IMR-90 (cell line): ENCODE results near the gene MOCOS. TPM values are rescaled to one million over a fixed set of nuclear protein-coding genes. Genes with fewer than 3 reads are reported as not detected.

Source experiments
- ATAC-seq: fragments of 200-7000 bp; cut with Tn5 transposase; 2 replicates; pipeline ENCODE4 v1.9.1; 2020; ENCODE audit warnings: low read depth, mild to moderate bottlenecking, moderate library complexity
- BruUV-seq: library from RNA; stranded (reverse); fragments of 400-500 nt; replicated peaks from 2 replicates; lab custom pipeline; 2021; lab: Mats Ljungman, UMichigan
- CTCF ChIA-PET: fragments of 300-600 bp; formaldehyde crosslinking; extraction: SDS; loops from one replicate; lab custom pipeline; 2021; ENCODE audit warnings: antibody characterized with exemption; lab: Yijun Ruan, JAX
- POLR2A ChIA-PET: fragments of 300-600 bp; sonication (Branson Sonifier 250); formaldehyde crosslinking; loops from one replicate; lab custom pipeline; 2022; ENCODE audit warnings: antibody characterized with exemption; ENCODE audit not compliant: unreplicated experiment; lab: Charles Lee
- DNase-seq: peaks from one replicate; pipeline ENCODE4 v3.0.0; 2013
- H2AFZ ChIP-seq: replicated peaks from 2 replicates; pipeline ENCODE3; 2013; ENCODE audit warnings: low read length, mild to moderate bottlenecking; ENCODE audit not compliant: poor library complexity
- H2AK5ac ChIP-seq: 2 replicates; pipeline ENCODE4 v1.6.1; 2013; ENCODE audit warnings: low read depth, low read length, inconsistent platforms
- H2AK9ac ChIP-seq: replicated peaks from 2 replicates; pipeline ENCODE3; 2013; ENCODE audit warnings: mild to moderate bottlenecking, low read depth, low read length, moderate library complexity; ENCODE audit not compliant: poor library complexity
- H2BK120ac ChIP-seq: 2 replicates; pipeline ENCODE4 v1.6.1; 2013; ENCODE audit warnings: low read depth, low read length, inconsistent platforms
- H2BK15ac ChIP-seq: 3 replicates; pipeline ENCODE4 v1.6.1; 2013; ENCODE audit warnings: low read depth, low read length, inconsistent platforms
- H2BK20ac ChIP-seq: 2 replicates; pipeline ENCODE4 v1.6.1; 2013; ENCODE audit warnings: low read depth, mild to moderate bottlenecking, inconsistent platforms, low read length, moderate library complexity
- H2BK5ac ChIP-seq: 2 replicates; pipeline ENCODE4 v1.6.1; 2013; ENCODE audit warnings: mild to moderate bottlenecking, low read depth, low read length, inconsistent platforms; ENCODE audit not compliant: poor library complexity, severe bottlenecking
- H3K14ac ChIP-seq: replicated peaks from 2 replicates; pipeline ENCODE4 v1.6.1; 2013; ENCODE audit warnings: low read depth, low read length, inconsistent platforms
- H3K18ac ChIP-seq: 2 replicates; pipeline ENCODE4 v1.6.1; 2013; ENCODE audit warnings: low read depth, low read length, control low read depth
- H3K23ac ChIP-seq: 2 replicates; pipeline ENCODE4 v1.6.1; 2013; ENCODE audit warnings: low read depth, low read length, inconsistent platforms
- H3K27ac ChIP-seq: 2 replicates; pipeline ENCODE4 v1.5.1; 2013; ENCODE audit warnings: mild to moderate bottlenecking, control low read depth, low read length; ENCODE audit not compliant: insufficient read depth
- H3K27me3 ChIP-seq: 2 replicates; pipeline ENCODE4 v1.6.1; 2013; ENCODE audit warnings: low read length; ENCODE audit not compliant: control insufficient read depth, insufficient read depth
- H3K36me3 ChIP-seq: 2 replicates; pipeline ENCODE4 v1.6.1; 2013; ENCODE audit warnings: low read length, mixed read lengths; ENCODE audit not compliant: control insufficient read depth, insufficient read depth
- H3K4ac ChIP-seq: 2 replicates; pipeline ENCODE4 v1.6.1; 2013; ENCODE audit warnings: low read depth, low read length, inconsistent platforms
- H3K4me1 ChIP-seq: 2 replicates; pipeline ENCODE4 v1.6.1; 2013; ENCODE audit warnings: low read length, mixed read lengths; ENCODE audit not compliant: control insufficient read depth, insufficient read depth
- H3K4me2 ChIP-seq: 2 replicates; pipeline ENCODE4 v1.6.1; 2013; ENCODE audit warnings: low read depth, mild to moderate bottlenecking, control low read depth, low read length, moderate library complexity
- H3K4me3 ChIP-seq: 2 replicates; pipeline ENCODE4 v1.5.1; 2013; ENCODE audit warnings: low read depth, mild to moderate bottlenecking, control low read depth, low read length, moderate library complexity; ENCODE audit not compliant: insufficient read depth
- H3K56ac ChIP-seq: 2 replicates; pipeline ENCODE4 v1.6.1; 2013; ENCODE audit warnings: low read length, inconsistent platforms; ENCODE audit not compliant: insufficient read depth; ENCODE audit errors: extremely low read depth
- H3K79me1 ChIP-seq, 2 experiments: 2 replicates each; pipeline ENCODE4 v1.6.1; 2013; ENCODE audit warnings: low read length in 2 of 2, inconsistent platforms in 1 of 2, low read depth in 1 of 2
- H3K9ac ChIP-seq: 2 replicates; pipeline ENCODE4 v1.6.1; 2013; ENCODE audit warnings: low read depth, low read length, control low read depth
- H3K9me1 ChIP-seq: 2 replicates; pipeline ENCODE4 v1.6.1; 2013; ENCODE audit warnings: low read length, inconsistent platforms; ENCODE audit not compliant: insufficient read depth
- H3K9me3 ChIP-seq: 2 replicates; pipeline ENCODE4 v1.6.1; 2013; ENCODE audit warnings: low read length; ENCODE audit not compliant: control insufficient read depth, insufficient read depth
- H4K20me1 ChIP-seq: 2 replicates; pipeline ENCODE4 v1.6.1; 2013; ENCODE audit warnings: low read length, inconsistent platforms; ENCODE audit not compliant: insufficient read depth
- H4K5ac ChIP-seq: 2 replicates; pipeline ENCODE4 v1.6.1; 2013; ENCODE audit warnings: mild to moderate bottlenecking, low read depth, low read length, control low read depth
- H4K8ac ChIP-seq, 2 experiments: 2 replicates each; pipeline ENCODE4 v1.6.1; 2013; ENCODE audit warnings: low read depth in 2 of 2, low read length in 2 of 2, control low read depth in 1 of 2, inconsistent platforms in 1 of 2
- H4K91ac ChIP-seq: 2 replicates; pipeline ENCODE4 v1.6.1; 2013; ENCODE audit warnings: low read depth, low read length, inconsistent platforms; ENCODE audit not compliant: insufficient read depth
- FOS ChIP-seq: fragments of 150-350 bp; IDR thresholded peaks from 2 replicates; pipeline ENCODE4 v1.6.1; 2016; ENCODE audit warnings: low read depth, low read length
- whole genome bisulfite sequencing, 2 experiments: methylation state at CpG; one replicate each; pipeline versions ENCODE4 v1.1.5 to v1.1.7; 2013; ENCODE audit warnings: missing lambda C conversion rate in 2 of 2; ENCODE audit not compliant: insufficient read length in 1 of 2; ENCODE audit errors: extremely low coverage in 2 of 2; 5-methylcytosine and 5-hydroxymethylcytosine counted together
- dilution Hi-C: fragments of 300-500 bp; cut with HindIII; formaldehyde crosslinking; loops from one replicate; pipeline ENCODE4 v1.14.3; 2018; ENCODE audit warnings: low sequenced_read_pairs; ENCODE audit not compliant: unreplicated experiment
- in situ Hi-C: fragments of 300-500 bp; cut with MboI; formaldehyde crosslinking; loops from 3 replicates; pipeline ENCODE4 v1.14.3; 2019; ENCODE audit warnings: low sequenced_read_pairs, inconsistent platforms, mixed read lengths
- intact Hi-C: fragments of 100-400 bp; cut with micrococcal nuclease; formaldehyde crosslinking; loops from 2 replicates; pipeline ENCODE4 v1.10.0; 2022
- polyA plus RNA-seq, 3 experiments: library from polyadenylated mRNA; depleted of rRNA; stranded (reverse); fragments of >200 nt; gene quantifications; 2 replicates each; pipeline ENCODE4 v1.2.3, GENCODE V29; 2012; ENCODE audit warnings: low replicate concordance in 1 of 3
- total RNA-seq: library from RNA; depleted of rRNA; stranded (reverse); fragments of >200 nt; gene quantifications from 2 replicates; pipeline ENCODE4 v1.2.3, GENCODE V29; 2012

The MOCOS gene
- total and polyA plus RNA-seq, 2 of the 4 experiments (the other 2 are of a cell fraction), result 1.1 to 2.2 TPM

GRCh38 chr18:36269157-36269556 lies 81.9 kb downstream of the MOCOS start:
- POLR2A ChIA-PET, result no interaction called here
- no peak for DNase-seq
- Histone ChIP-seq H3K4me1 (no peaks in the 10 kb centered on the region), H2AK5ac (no peak overlapping the region), H2BK120ac (no peak overlapping the region), H2BK15ac (no peak overlapping the region), H3K9ac (no peak overlapping the region), H3K4me3 (no peak overlapping the region), H4K5ac (no peak overlapping the region), H3K27ac (no peak overlapping the region), H3K79me1 (no peaks in the 10 kb centered on the region), H4K20me1 (no peaks in the 10 kb centered on the region), H3K27me3 (no peaks in the 10 kb centered on the region), H3K56ac (no peak overlapping the region), H2BK20ac (no peak overlapping the region), H3K18ac (no peak overlapping the region), H3K23ac (no peak overlapping the region), H3K36me3 (peaks cover 10% of the 10 kb centered on the region; the same call in 1 of the 2 replicates), H3K9me3 (no peaks in the 10 kb centered on the region), H3K4ac (no peak overlapping the region), H4K91ac (no peak overlapping the region), H3K4me2 (no peak overlapping the region), H2AK9ac (no peak overlapping the region), H3K14ac (no peak overlapping the region), H4K8ac (no peak overlapping the region), H2BK5ac (no peak overlapping the region), H3K9me1 (peaks cover 5% of the 10 kb centered on the region; the same call in 1 of the 2 replicates), H2AFZ (no peak overlapping the region)
- TF ChIP-seq FOS, result no peak
- dilution Hi-C loops (no loop called here), in situ Hi-C loops (no loop called here), intact Hi-C loops (no loop called here)
- ATAC-seq, result no peak
- CTCF ChIA-PET, result no interaction called here
- BruUV-seq, result TSS peak; percentile 16
- 40% methylated on average over 1 of the region's 4 CpGs; no CpG with 5 or more reads in 1 of the 2 experiments for WGBS, 2 experiments
